H1 (cell line): Measurements from ENCODE around the gene GCLC. TPM values are rescaled to one million over a fixed set of nuclear protein-coding genes. Genes with fewer than 3 reads are reported as not detected.

Experiments
- CTCF ChIA-PET: fragments of 300-600 bp; sonication (Branson Sonifier 250); formaldehyde crosslinking; loops from one replicate; lab custom pipeline; 2021; ENCODE audit not compliant: partially characterized antibody; lab: Charles Lee
- POLR2A ChIA-PET: fragments of 300-600 bp; sonication (Branson Sonifier 250); formaldehyde crosslinking; loops from one replicate; lab custom pipeline; 2021; ENCODE audit warnings: inconsistent platforms; ENCODE audit not compliant: partially characterized antibody; lab: Charles Lee
- DNase-seq, 2 experiments: peaks; one replicate each; pipeline versions ENCODE4 v3.0.0 to v3.0.0-alpha.2; 2010 to 2022; ENCODE audit warnings: low spot score in 2 of 2, low read depth in 1 of 2, mixed read lengths in 1 of 2
- FAIRE-seq: peaks from 2 replicates; lab custom pipeline; 2011; peaks lifted over from hg19 to GRCh38; lab: Jason Lieb, UNC
- H2AFZ ChIP-seq: 2 replicates; pipeline ENCODE4 v1.8.1; 2012; ENCODE audit warnings: low read length, inconsistent platforms
- H2AK5ac ChIP-seq: 2 replicates; pipeline ENCODE4 v1.6.1; 2013; ENCODE audit warnings: low read depth, low read length
- H2BK120ac ChIP-seq: replicated peaks from 2 replicates; pipeline ENCODE3; 2013; ENCODE audit warnings: low read depth, low read length, inconsistent platforms
- H2BK12ac ChIP-seq: 2 replicates; pipeline ENCODE4 v1.6.1; 2013; ENCODE audit warnings: low read depth, low read length
- H2BK15ac ChIP-seq: 2 replicates; pipeline ENCODE4 v1.6.1; 2013; ENCODE audit warnings: low read length
- H2BK20ac ChIP-seq: 2 replicates; pipeline ENCODE4 v1.6.1; 2013; ENCODE audit warnings: low read length
- H2BK5ac ChIP-seq: 2 replicates; pipeline ENCODE4 v1.6.1; 2013; ENCODE audit warnings: low read depth, low read length
- H3K14ac ChIP-seq: 2 replicates; pipeline ENCODE4 v1.6.1; 2013; ENCODE audit warnings: inconsistent platforms; ENCODE audit not compliant: insufficient read length
- H3K18ac ChIP-seq: 2 replicates; pipeline ENCODE4 v1.6.1; 2013; ENCODE audit warnings: low read length; ENCODE audit errors: extremely low read depth
- H3K23ac ChIP-seq: 2 replicates; pipeline ENCODE4 v1.6.1; 2013; ENCODE audit warnings: inconsistent platforms; ENCODE audit not compliant: insufficient read length
- H3K23me2 ChIP-seq: 2 replicates; pipeline ENCODE4 v1.6.1; 2013; ENCODE audit warnings: low read depth, low read length
- H3K27ac ChIP-seq: 2 replicates; pipeline ENCODE4 v1.6.1; 2011; ENCODE audit warnings: low read depth, low read length, inconsistent platforms
- H3K27me3 ChIP-seq, 4 experiments: replicated peaks in 1 of 4; 1 replicate in 1 of 4; 2 replicates in 3 of 4; pipeline versions ENCODE4 v1.6.1 to v1.8.1; 2011 to 2013; ENCODE audit warnings: low read length in 3 of 4, mild to moderate bottlenecking in 3 of 4, inconsistent platforms in 2 of 4, mixed read lengths in 2 of 4, moderate library complexity in 1 of 4; ENCODE audit not compliant: control insufficient read depth in 3 of 4, insufficient read depth in 3 of 4; ENCODE audit errors: extremely low read depth in 1 of 4
- H3K36me3 ChIP-seq, 4 experiments: 2 replicates each; pipeline versions ENCODE4 v1.6.1 to v1.8.1; 2011 to 2013; ENCODE audit warnings: mild to moderate bottlenecking in 4 of 4, low read length in 3 of 4, moderate library complexity in 2 of 4, control low read depth in 1 of 4, inconsistent platforms in 1 of 4; ENCODE audit not compliant: insufficient read depth in 4 of 4, control insufficient read depth in 2 of 4
- H3K4ac ChIP-seq: replicated peaks from 2 replicates; pipeline ENCODE3; 2013; ENCODE audit warnings: low read length, low read depth, mixed read lengths, inconsistent platforms; ENCODE audit not compliant: insufficient read length
- H3K4me1 ChIP-seq, 4 experiments: replicated peaks in 1 of 4; 1 replicate in 1 of 4; 2 replicates in 3 of 4; pipeline versions ENCODE4 v1.6.1 to v1.8.1; 2011 to 2013; ENCODE audit warnings: low read length in 3 of 4, inconsistent platforms in 2 of 4, mixed read lengths in 1 of 4; ENCODE audit not compliant: insufficient read depth in 4 of 4, control insufficient read depth in 3 of 4
- H3K4me2 ChIP-seq, 2 experiments: 2 replicates each; pipeline versions ENCODE4 v1.6.1 to v1.8.1; 2011 to 2013; ENCODE audit warnings: low read depth in 2 of 2, low read length in 2 of 2, control low read depth in 1 of 2, inconsistent platforms in 1 of 2, mild to moderate bottlenecking in 1 of 2; ENCODE audit not compliant: insufficient read depth in 1 of 2
- H3K4me3 ChIP-seq, 4 experiments: fragments of 200-600, 300-600 bp in 1 of 4; sonication (generic), shearing (Covaris generic), sonication (Bioruptor Twin) in 1 of 4; 2 replicates each; pipeline versions ENCODE4 v1.5.1 to v1.8.1; 2011 to 2016; ENCODE audit warnings: low read length in 4 of 4, low read depth in 3 of 4, control low read depth in 2 of 4, inconsistent platforms in 2 of 4, mild to moderate bottlenecking in 2 of 4, mixed read lengths in 1 of 4, moderate library complexity in 1 of 4; ENCODE audit not compliant: insufficient read depth in 2 of 4; ENCODE audit errors: extremely low read depth in 1 of 4
- H3K56ac ChIP-seq: replicated peaks from 2 replicates; pipeline ENCODE3; 2013; ENCODE audit warnings: low read depth, mild to moderate bottlenecking, mixed read lengths, low read length, inconsistent platforms; ENCODE audit not compliant: insufficient read length
- H3K79me1 ChIP-seq: 2 replicates; pipeline ENCODE4 v1.6.1; 2013; ENCODE audit warnings: low read depth, low read length, control low read depth
- H3K79me2 ChIP-seq, 2 experiments: 2 replicates each; pipeline versions ENCODE4 v1.6.1 to v1.8.1; 2012 to 2013; ENCODE audit warnings: low read length in 2 of 2, mild to moderate bottlenecking in 2 of 2, inconsistent platforms in 1 of 2; ENCODE audit not compliant: insufficient read depth in 2 of 2, control insufficient read depth in 1 of 2
- H3K9ac ChIP-seq, 4 experiments: replicated peaks in 1 of 4; 1 replicate in 1 of 4; 2 replicates in 3 of 4; pipeline versions ENCODE4 v1.6.1 to v1.8.1; 2011 to 2013; ENCODE audit warnings: low read depth in 3 of 4, low read length in 3 of 4, control low read depth in 2 of 4, mild to moderate bottlenecking in 2 of 4, moderate library complexity in 2 of 4, inconsistent platforms in 1 of 4; ENCODE audit errors: extremely low read depth in 1 of 4
- H3K9me3 ChIP-seq, 2 experiments: 2 replicates each; pipeline versions ENCODE4 v1.6.1 to v1.8.1; 2012 to 2013; ENCODE audit warnings: mild to moderate bottlenecking in 2 of 2, moderate library complexity in 2 of 2, control low read depth in 1 of 2, inconsistent platforms in 1 of 2, low read depth in 1 of 2, low read length in 1 of 2, mixed read lengths in 1 of 2; ENCODE audit not compliant: insufficient read depth in 2 of 2
- H4K20me1 ChIP-seq, 2 experiments: replicated peaks in 1 of 2; 2 replicates each; pipeline versions ENCODE3 to v1.8.1; 2011 to 2013; ENCODE audit warnings: inconsistent platforms in 2 of 2, low read length in 2 of 2, mild to moderate bottlenecking in 1 of 2; ENCODE audit not compliant: insufficient read depth in 2 of 2, control insufficient read depth in 1 of 2
- H4K5ac ChIP-seq: 2 replicates; pipeline ENCODE4 v1.6.1; 2013; ENCODE audit warnings: low read length, low read depth, mixed read lengths, inconsistent platforms; ENCODE audit not compliant: insufficient read length
- H4K8ac ChIP-seq: 2 replicates; pipeline ENCODE4 v1.8.0; 2013; ENCODE audit warnings: mild to moderate bottlenecking, moderate library complexity, low read length, inconsistent platforms; ENCODE audit not compliant: insufficient read depth; ENCODE audit errors: extremely low read depth
- H4K91ac ChIP-seq: replicated peaks from 2 replicates; pipeline ENCODE3; 2013; ENCODE audit warnings: low read length, mixed read lengths, inconsistent platforms; ENCODE audit not compliant: insufficient read length
- CBX8 ChIP-seq: fragments of 300-800, 300-1000 bp; sonication (generic); IDR thresholded peaks from 2 replicates; pipeline ENCODE4 v1.7.1; 2016; ENCODE audit warnings: low read depth, low read length, borderline replicate concordance
- EGR1 ChIP-seq: IDR thresholded peaks from 2 replicates; pipeline ENCODE4 v1.6.1; 2011; ENCODE audit warnings: low read depth, low read length, borderline replicate concordance
- EZH2 ChIP-seq: fragments of 200-600 bp; sonication (generic); IDR thresholded peaks from 2 replicates; pipeline ENCODE4 v1.7.1; 2012; ENCODE audit warnings: low read depth, mild to moderate bottlenecking, moderate library complexity, low read length, inconsistent platforms; ENCODE audit not compliant: severe bottlenecking
- TAF1 ChIP-seq: IDR thresholded peaks from 2 replicates; pipeline ENCODE4 v1.6.1; 2011; ENCODE audit warnings: mild to moderate bottlenecking, low read depth, low read length
- WGBS, 2 experiments: shearing (Covaris generic) in 1 of 2; methylation state at CpG; one replicate each; pipeline versions ENCODE4 v1.1.6 to v1.1.7; 2013 to 2015; ENCODE audit warnings: low lambda C conversion rate in 2 of 2, mixed read lengths in 2 of 2, inconsistent platforms in 1 of 2, low coverage in 1 of 2, missing lambda C conversion rate in 1 of 2; ENCODE audit not compliant: insufficient replicate concordance in 2 of 2, insufficient coverage in 1 of 2, insufficient read length in 1 of 2; ENCODE audit errors: extremely low coverage in 1 of 2, missing lambda C conversion rate in 1 of 2; 5-methylcytosine and 5-hydroxymethylcytosine counted together
- polyA plus RNA-seq, 7 experiments: library from polyadenylated mRNA; depleted of rRNA in 3 of 7; stranded (reverse) in 5 of 7; unstranded in 2 of 7; fragments of >200 nt in 5 of 7; fragments of 200-250 nt in 2 of 7; gene quantifications; 1 replicate in 5 of 7; 2 replicates in 1 of 7; 4 replicates in 1 of 7; pipeline versions ENCODE4 v1.2.1 to v1.2.3, GENCODE V29; 2011 to 2013; ENCODE audit warnings: missing spikeins in 2 of 7, mixed read lengths in 2 of 7
- total RNA-seq: library from RNA; stranded (reverse); fragmentation: NEBNext Ultra II Directional; extraction: Animal tissue kit (Norgen Biotek cat#: 25700); gene quantifications from 2 replicates; pipeline ENCODE4 v1.2.1, GENCODE V29; 2021

The GCLC gene
- total and polyA plus RNA-seq, 2 of the 8 experiments (the other 6 are each of a cell fraction or from before 2014, with no cell fraction given): 15.8 to 54.0 TPM

- no peak for TF ChIP-seq EGR1
- TF ChIP-seq CBX8: no peak
- TF ChIP-seq EZH2: no peak
- TF ChIP-seq TAF1: no peak
- H3K27ac ChIP-seq: no peak overlapping the region
- H2AFZ ChIP-seq: no peak overlapping the region
- H3K9me3 ChIP-seq: no peaks in the 10 kb centered on the region
- H2BK12ac ChIP-seq: no peak overlapping the region
- no peak overlapping the region for H3K14ac ChIP-seq
- no peak overlapping the region for H4K8ac ChIP-seq
- no peaks in the 10 kb centered on the region for H3K4me1 ChIP-seq
- no peak overlapping the region for H4K5ac ChIP-seq
- H3K56ac ChIP-seq: no peak overlapping the region
- no peak for FAIRE-seq
- H3K79me1 ChIP-seq: no peaks in the 10 kb centered on the region
- no peak overlapping the region for H2BK5ac ChIP-seq
- 89% methylated on average over 5 of the region's 5 CpGs; no CpG with 5 or more reads in 1 of the 2 experiments for WGBS, 2 experiments
- H3K4me2 ChIP-seq: no peak overlapping the region
- H3K4me3 ChIP-seq: no peak overlapping the region
- CTCF ChIA-PET: interaction anchor here (0.6 to 3.1 kb wide), 3 partner anchors 10 to 178 kb away, joined by 3 to 16 read pairs (median 3); no protein-coding TSS in a partner anchor
- POLR2A ChIA-PET: interaction anchor here (1.1 kb wide), 1 partner anchor 45 kb away, joined by 3 read pairs; no protein-coding TSS in a partner anchor
- no peak overlapping the region for H2BK15ac ChIP-seq
- no peak overlapping the region for H3K18ac ChIP-seq
- H4K91ac ChIP-seq: no peak overlapping the region
- H3K36me3 ChIP-seq: peaks cover 20 to 64% (median 37%) of the 10 kb centered on the region in 4 experiments
- no peaks in the 10 kb centered on the region for H3K27me3 ChIP-seq
- no peaks in the 10 kb centered on the region for H4K20me1 ChIP-seq
- H3K23ac ChIP-seq: no peak overlapping the region
- no peak overlapping the region for H2BK120ac ChIP-seq
- no peaks in the 10 kb centered on the region for H3K79me2 ChIP-seq
- no peak overlapping the region for H2AK5ac ChIP-seq
- H2BK20ac ChIP-seq: no peak overlapping the region
- no peak for DNase-seq
- H3K9ac ChIP-seq: no peak overlapping the region
- no peak overlapping the region for H3K4ac ChIP-seq
- H3K23me2 ChIP-seq: no peaks in the 10 kb centered on the region
These were observed 41.8 kb downstream of the GCLC start for GRCh38 chr6:53503060-53503459.
